ENCODE data around the gene CIBAR2.

The CIBAR2 gene

GRCh38 chr16:85114909-85115567 is 2.8 kb upstream of the CIBAR2 start:
- peak; percentile 98 for TF ChIP-seq CTCF (IDR thresholded peaks at IDR 0.05)
- no peaks in the 10 kb centered on the region for H3K4me1 ChIP-seq
- no peak overlapping the region for H3K4me3 ChIP-seq (ENCODE audit: low read depth, low read length)
- H3K9ac ChIP-seq = no peak overlapping the region
- H3K27ac ChIP-seq = no peak overlapping the region
- no peaks in the 10 kb centered on the region for H3K27me3 ChIP-seq (ENCODE audit: control insufficient read depth, insufficient read depth, low read length)
- H3K79me2 ChIP-seq = no peaks in the 10 kb centered on the region
- H3K36me3 ChIP-seq (ENCODE audit: control insufficient read depth, insufficient read depth, low read length) = no peaks in the 10 kb centered on the region
- H3K9me3 ChIP-seq (ENCODE audit: control insufficient read depth, low read length) = no peaks in the 10 kb centered on the region
- H3K4me2 ChIP-seq (ENCODE audit: low read length) = peak overlapping the region; percentile 59
- peak overlapping the region; percentile 61 for H2AFZ ChIP-seq

- Histone ChIP-seq H3K4me3 (ENCODE audit: low read depth, low read length) (no peak overlapping the region), H3K27me3 (ENCODE audit: control insufficient read depth, insufficient read depth, low read length) (no peaks in the 10 kb centered on the region), H3K4me2 (ENCODE audit: low read length) (no peak overlapping the region), H3K27ac (no peak overlapping the region), H2AFZ (no peak overlapping the region), H3K9ac (no peak overlapping the region), H3K79me2 (no peaks in the 10 kb centered on the region), H3K9me3 (ENCODE audit: control insufficient read depth, low read length) (no peaks in the 10 kb centered on the region), H3K36me3 (ENCODE audit: control insufficient read depth, insufficient read depth, low read length) (no peaks in the 10 kb centered on the region), H3K4me1 (no peaks in the 10 kb centered on the region)
- no peak for TF ChIP-seq CTCF (IDR thresholded peaks at IDR 0.05)
Observed at GRCh38 chr16:85113913-85114312, 1.6 kb upstream of the CIBAR2 start.

GRCh38 chr16:85113168-85113733 is 979 bp upstream of the CIBAR2 start:
- no peaks in the 10 kb centered on the region for H3K79me2 ChIP-seq
- no peak overlapping the region for H3K9ac ChIP-seq
- H3K4me1 ChIP-seq = no peaks in the 10 kb centered on the region
- no peak for TF ChIP-seq CTCF (IDR thresholded peaks at IDR 0.05)
- H3K27ac ChIP-seq = no peak overlapping the region
- H3K27me3 ChIP-seq (ENCODE audit: control insufficient read depth, insufficient read depth, low read length) = no peaks in the 10 kb centered on the region
- H2AFZ ChIP-seq = no peak overlapping the region
- no peak overlapping the region for H3K4me2 ChIP-seq (ENCODE audit: low read length)
- no peak overlapping the region for H3K4me3 ChIP-seq (ENCODE audit: low read depth, low read length)
- H3K9me3 ChIP-seq (ENCODE audit: control insufficient read depth, low read length) = no peaks in the 10 kb centered on the region
- H3K36me3 ChIP-seq (ENCODE audit: control insufficient read depth, insufficient read depth, low read length) = no peaks in the 10 kb centered on the region

- no peaks in the 10 kb centered on the region for H3K27me3 ChIP-seq (ENCODE audit: control insufficient read depth, insufficient read depth, low read length)
- no peaks in the 10 kb centered on the region for H3K9me3 ChIP-seq (ENCODE audit: control insufficient read depth, low read length)
- no peaks in the 10 kb centered on the region for H3K4me1 ChIP-seq
- H3K4me2 ChIP-seq (ENCODE audit: low read length) = no peak overlapping the region
- no peak overlapping the region for H3K9ac ChIP-seq
- H2AFZ ChIP-seq = no peak overlapping the region
- no peak overlapping the region for H3K4me3 ChIP-seq (ENCODE audit: low read depth, low read length)
- TF ChIP-seq CTCF (IDR thresholded peaks at IDR 0.05) = no peak
- H3K79me2 ChIP-seq = no peaks in the 10 kb centered on the region
- H3K36me3 ChIP-seq (ENCODE audit: control insufficient read depth, insufficient read depth, low read length) = no peaks in the 10 kb centered on the region
- H3K27ac ChIP-seq = no peak overlapping the region
Observed at GRCh38 chr16:85111184-85111583, 1.1 kb downstream of the CIBAR2 start.

- Histone ChIP-seq H3K4me3 (ENCODE audit: low read depth, low read length) (no peak overlapping the region), H3K4me2 (ENCODE audit: low read length) (no peak overlapping the region), H3K27me3 (ENCODE audit: control insufficient read depth, insufficient read depth, low read length) (no peaks in the 10 kb centered on the region), H3K79me2 (no peaks in the 10 kb centered on the region), H3K9ac (no peak overlapping the region), H3K9me3 (ENCODE audit: control insufficient read depth, low read length) (no peaks in the 10 kb centered on the region), H2AFZ (no peak overlapping the region), H3K27ac (no peak overlapping the region), H3K4me1 (no peaks in the 10 kb centered on the region), H3K36me3 (ENCODE audit: control insufficient read depth, insufficient read depth, low read length) (no peaks in the 10 kb centered on the region)
- TF ChIP-seq CTCF (IDR thresholded peaks at IDR 0.05) = no peak
Observed at GRCh38 chr16:85110105-85110504, 2.2 kb downstream of the CIBAR2 start.
